ENCODE data around the gene DBNDD1. TPM values are rescaled to one million over a fixed set of nuclear protein-coding genes. Genes with fewer than 3 reads are reported as not detected.

Gene DBNDD1, protein sequence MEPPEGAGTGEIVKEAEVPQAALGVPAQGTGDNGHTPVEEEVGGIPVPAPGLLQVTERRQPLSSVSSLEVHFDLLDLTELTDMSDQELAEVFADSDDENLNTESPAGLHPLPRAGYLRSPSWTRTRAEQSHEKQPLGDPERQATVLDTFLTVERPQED
- total RNA-seq (2013; cell fraction: nucleolus; rRNA removed), result 3.7 and 4.0 TPM in 2 replicates
- total RNA-seq (2014; rRNA removed) (0.45 and 0.54 TPM in 2 replicates), total RNA-seq (2014; rRNA removed; fragmentation: Illumina TruSeq; extraction: Trizol) (0.63 and 0.92 TPM in 2 replicates), total RNA-seq (2021) (1.3 and 1.5 TPM in 2 replicates), polyA plus RNA-seq (2011; rRNA removed) (2.8 and 4.6 TPM in 2 replicates), polyA plus RNA-seq (2014; fragmentation: Illumina TruSeq; extraction: Trizol) (0.70 and 0.91 TPM in 2 replicates), polyA plus RNA-seq (2014; fragmentation: Nextera tagmentation; extraction: Ambion mirVana) (under 1 TPM; 0.06 to 0.09 TPM), polyA plus RNA-seq (2014; rRNA removed) (1.4 and 2.4 TPM in 2 replicates), polyA plus RNA-seq (2016; fragmentation: Nextera tagmentation; extraction: Ambion mirVana) (under 1 TPM; 0.28 to 0.48 TPM), polyA minus RNA-seq (2011; rRNA and poly(A)+ RNA removed) (2.0 and 7.6 TPM in 2 replicates), Bru-seq, nascent RNA (percentile 40 among the genes with signal in this experiment), BruChase-seq, experiment 1, labeled RNA remaining after a 6-hour chase (percentile 46 among the genes with signal in this experiment), BruChase-seq, experiment 2, labeled RNA remaining after a 2-hour chase (percentile 43 among the genes with signal in this experiment)
- polyA plus RNA-seq (2011; ENCODE audit: low read depth), result 2.5 TPM
- polyA plus RNA-seq (2011; cell fraction: cytosol; rRNA removed), result 9.2 and 9.6 TPM in 2 replicates
- 5.9 and 10.9 TPM in 2 replicates for polyA plus RNA-seq (2011; cell fraction: nucleus; rRNA removed)
- 2.4 and 3.7 TPM in 2 replicates for polyA plus RNA-seq (2012)
- polyA minus RNA-seq (2011; cell fraction: cytosol; rRNA and poly(A)+ RNA removed), result 2.8 TPM in 2 replicates
- polyA minus RNA-seq (2011; cell fraction: nucleus; rRNA and poly(A)+ RNA removed), result 2.4 and 2.6 TPM in 2 replicates
- long read RNA-seq, experiment 1, partial matches to known transcripts, result 0 of 3 reads
- long read RNA-seq, experiment 1, other reads (novel, unspliced or antisense), result 0 of 3 reads
- long read RNA-seq, experiment 2, result 0 reads

DNA sequence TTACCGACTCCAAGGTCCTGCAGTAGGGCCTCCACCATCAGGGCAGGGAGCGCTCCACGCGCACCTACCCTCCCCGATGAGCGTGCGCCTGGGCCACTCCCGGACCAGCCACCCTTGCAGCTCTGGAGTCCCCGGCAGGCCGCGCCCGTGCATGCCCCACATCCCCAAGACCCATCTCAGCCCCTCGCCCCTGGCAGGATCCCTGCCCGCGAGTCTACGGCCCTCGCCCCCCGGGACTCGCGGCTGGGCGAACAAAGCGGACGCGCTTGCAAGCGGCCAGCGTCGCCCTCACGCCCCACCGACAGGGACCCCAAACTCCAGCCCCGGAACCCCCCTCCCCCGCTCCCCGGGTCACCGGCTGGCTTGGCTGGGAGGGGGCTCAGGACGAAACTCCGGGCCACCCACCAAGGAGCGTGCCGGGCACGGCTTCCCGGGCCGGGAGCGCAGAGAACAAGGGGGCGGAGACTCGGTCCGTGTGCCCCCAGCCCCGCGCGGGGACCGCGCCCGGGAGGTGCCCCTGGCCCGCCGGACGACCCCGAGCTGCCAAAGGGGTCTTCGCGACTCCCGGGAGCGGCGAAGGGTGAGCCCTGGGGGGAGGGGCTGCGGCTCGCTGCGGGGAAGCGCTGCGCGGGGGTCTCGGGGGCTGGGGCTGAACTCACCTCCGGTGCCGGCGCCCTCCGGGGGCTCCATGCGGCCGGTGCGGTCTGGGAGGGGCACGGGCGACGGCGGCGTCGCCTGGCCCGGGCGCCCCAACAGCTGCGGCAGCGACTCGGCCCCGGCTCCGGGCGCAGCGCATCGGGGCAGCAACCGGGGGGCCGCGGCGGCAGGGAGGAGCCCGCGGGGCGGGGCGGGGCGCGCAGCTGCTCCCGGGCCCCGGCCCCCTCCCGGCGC, at the start of gene DBNDD1:
Gene DBNDD1, minus strand, starts transcription at position 805 of the 891 bp plus-strand sequence. Its CDS starts 115 bp downstream, at position 690.
- Histone ChIP-seq H3K9ac (ENCODE audit: control insufficient read depth, insufficient read depth, low read length) (no peak within 1 kb of the TSS), H4K20me1 (ENCODE audit: control insufficient read depth, insufficient read depth) (no peaks in the 10 kb centered on the region), H3K27me3 (replicated peaks in 1 of 2; ENCODE audit: control insufficient read depth in 2 of 2, insufficient read depth in 2 of 2, low read length in 1 of 2) (peaks cover 5 to 7% of the 10 kb centered on the region in 2 experiments; a peak in 3 of 4 replicates), H3K4me2 (ENCODE audit: control insufficient read depth, insufficient read depth) (0 out of 2 replicates have a peak within 1 kb of the TSS, but pooled peaks have one; percentile 7), H3K79me2 (ENCODE audit: control insufficient read depth, insufficient read depth, low read length) (no peaks in the 10 kb centered on the region), H3K9me3 (replicated peaks; ENCODE audit: control insufficient read depth, insufficient read depth, low read length) (no peaks in the 10 kb centered on the region), H2AFZ (ENCODE audit: control insufficient read depth, low read depth, low read length) (no peak within 1 kb of the TSS), H3K36me3 (ENCODE audit: control insufficient read depth in 2 of 2, insufficient read depth in 2 of 2, low read length in 1 of 2) (no peaks in the 10 kb centered on the region), H3K27ac (ENCODE audit: control insufficient read depth, insufficient read depth) (no peak within 1 kb of the TSS), H3K4me1 (ENCODE audit: control insufficient read depth, insufficient read depth, low read length) (no peaks in the 10 kb centered on the region), H3K4me3 (no peak within 1 kb of the TSS; the same call in 1 of the 2 replicates)
- intact Hi-C loops (cut with micrococcal nuclease; ENCODE audit: unreplicated experiment) (no loop called here), in situ Hi-C loops (cut with MboI) (no loop called here)
- no peak for FAIRE-seq
- POLR2A ChIA-PET, result interaction anchor here (1.2 to 1.3 kb wide), 2 partner anchors 11 to 14 kb away, joined by 3 to 4 read pairs; no protein-coding TSS in a partner anchor
- DNase-seq (ENCODE audit: low read depth, low spot score), result no peak
- SMC1A ChIA-PET (ENCODE audit: uncharacterized antibody, unreplicated experiment), result no interaction called here
- ATAC-seq, result no peak
- CTCF ChIA-PET, result interaction anchor here (1.0 to 1.1 kb wide), 2 partner anchors 10 to 35 kb away, joined by 3 read pairs; no protein-coding TSS in a partner anchor
- WGBS (ENCODE audit: insufficient coverage, insufficient replicate concordance, low lambda C conversion rate, missing lambda C conversion rate), result 3% methylated on average over 59 of the region's 103 CpGs
- RAD21 ChIA-PET (ENCODE audit: unreplicated experiment), result interaction anchor here (0.6 kb wide), 1 partner anchor 110 kb away, joined by 3 read pairs; no protein-coding TSS in a partner anchor
- no TSS peak for BruUV-seq (replicated peaks)
- TF ChIP-seq BHLHE40 (IDR thresholded peaks at IDR 0.05; ENCODE audit: borderline replicate concordance in 1 of 2, low read depth in 2 of 2, low read length in 1 of 2) (0 out of 4 replicates have a peak, but pooled peaks of 1 of the 2 experiments have one; percentile 11), SRF (IDR thresholded peaks at IDR 0.05; ENCODE audit: low read depth in 2 of 2, low read length in 2 of 2) (no peak), PML (IDR thresholded peaks at IDR 0.05; ENCODE audit: low read length) (no peak), STAT3 (IDR thresholded peaks at IDR 0.05; ENCODE audit: low read depth, low read length) (no peak), SREBF2 (IDR thresholded peaks at IDR 0.05; ENCODE audit: low read length) (no peak), ASH2L (IDR thresholded peaks at IDR 0.05; ENCODE audit: borderline replicate concordance, low read depth) (no peak), RCOR1 (conservative IDR thresholded peaks at IDR 0.05; ENCODE audit: low read depth, low read length) (no peak), RFX5 (IDR thresholded peaks at IDR 0.05; ENCODE audit: low read depth, low read length) (no peak), NFXL1 (IDR thresholded peaks at IDR 0.05; ENCODE audit: borderline replicate concordance) (no peak), PAX5 (IDR thresholded peaks at IDR 0.05; ENCODE audit: borderline replicate concordance, low read depth, low read length) (no peak), SMARCA5 (IDR thresholded peaks at IDR 0.05) (0 out of 2 replicates have a peak, but pooled peaks have one; percentile 25), ZNF622 (IDR thresholded peaks at IDR 0.05) (no peak), SMC3 (IDR thresholded peaks at IDR 0.05; ENCODE audit: borderline replicate concordance, low read length) (no peak), RELA (IDR thresholded peaks at IDR 0.05; ENCODE audit: borderline replicate concordance, partially characterized antibody) (no peak)
- TF ChIP-seq, protein P1, sequence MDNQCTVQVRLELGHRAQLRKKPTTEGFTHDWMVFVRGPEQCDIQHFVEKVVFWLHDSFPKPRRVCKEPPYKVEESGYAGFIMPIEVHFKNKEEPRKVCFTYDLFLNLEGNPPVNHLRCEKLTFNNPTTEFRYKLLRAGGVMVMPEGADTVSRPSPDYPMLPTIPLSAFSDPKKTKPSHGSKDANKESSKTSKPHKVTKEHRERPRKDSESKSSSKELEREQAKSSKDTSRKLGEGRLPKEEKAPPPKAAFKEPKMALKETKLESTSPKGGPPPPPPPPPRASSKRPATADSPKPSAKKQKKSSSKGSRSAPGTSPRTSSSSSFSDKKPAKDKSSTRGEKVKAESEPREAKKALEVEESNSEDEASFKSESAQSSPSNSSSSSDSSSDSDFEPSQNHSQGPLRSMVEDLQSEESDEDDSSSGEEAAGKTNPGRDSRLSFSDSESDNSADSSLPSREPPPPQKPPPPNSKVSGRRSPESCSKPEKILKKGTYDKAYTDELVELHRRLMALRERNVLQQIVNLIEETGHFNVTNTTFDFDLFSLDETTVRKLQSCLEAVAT (IDR thresholded peaks at IDR 0.05), result no peak
- TF ChIP-seq, protein P2, sequence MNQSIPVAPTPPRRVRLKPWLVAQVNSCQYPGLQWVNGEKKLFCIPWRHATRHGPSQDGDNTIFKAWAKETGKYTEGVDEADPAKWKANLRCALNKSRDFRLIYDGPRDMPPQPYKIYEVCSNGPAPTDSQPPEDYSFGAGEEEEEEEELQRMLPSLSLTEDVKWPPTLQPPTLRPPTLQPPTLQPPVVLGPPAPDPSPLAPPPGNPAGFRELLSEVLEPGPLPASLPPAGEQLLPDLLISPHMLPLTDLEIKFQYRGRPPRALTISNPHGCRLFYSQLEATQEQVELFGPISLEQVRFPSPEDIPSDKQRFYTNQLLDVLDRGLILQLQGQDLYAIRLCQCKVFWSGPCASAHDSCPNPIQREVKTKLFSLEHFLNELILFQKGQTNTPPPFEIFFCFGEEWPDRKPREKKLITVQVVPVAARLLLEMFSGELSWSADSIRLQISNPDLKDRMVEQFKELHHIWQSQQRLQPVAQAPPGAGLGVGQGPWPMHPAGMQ (IDR thresholded peaks at IDR 0.05; ENCODE audit: borderline replicate concordance), result no peak
